Endothelial cell of umbilical vein (primary cell): Measurements from ENCODE around the gene RMDN3. TPM values are rescaled to one million over a fixed set of nuclear protein-coding genes. Genes with fewer than 3 reads are reported as not detected.

Source experiments
- BruUV-seq: library from RNA; stranded (reverse); fragments of 400-500 nt; replicated peaks from 2 replicates; lab custom pipeline; 2021; lab: Mats Ljungman, UMichigan
- CTCF ChIA-PET: fragments of 300-600, 350-600 bp; sonication (Branson Sonifier 250); formaldehyde crosslinking; loops from one replicate; lab custom pipeline; 2021; ENCODE audit warnings: antibody characterized with exemption, inconsistent platforms; lab: Charles Lee
- POLR2A ChIA-PET: fragments of 300-600, 350-600 bp; sonication (Branson Sonifier 250); formaldehyde crosslinking; loops from one replicate; lab custom pipeline; 2021; ENCODE audit warnings: antibody characterized with exemption, inconsistent platforms; lab: Charles Lee
- DNase-seq: peaks from one replicate; pipeline ENCODE4 v3.0.0-alpha.2; 2011; ENCODE audit warnings: low read depth, low spot score
- FAIRE-seq: peaks from 2 replicates; lab custom pipeline; 2011; peaks lifted over from hg19 to GRCh38; lab: Jason Lieb, UNC
- H2AFZ ChIP-seq: 2 replicates; pipeline ENCODE4 v1.6.0; 2012; ENCODE audit warnings: low read depth, low read length, control low read depth, inconsistent platforms
- H3K27ac ChIP-seq: 2 replicates; pipeline ENCODE4 v1.5.1; 2011; ENCODE audit warnings: low read depth, mild to moderate bottlenecking, control low read depth, low read length, moderate library complexity; ENCODE audit not compliant: insufficient read depth
- H3K27me3 ChIP-seq, 2 experiments: 2 replicates each; pipeline versions ENCODE4 v1.6.0 to v1.6.1; 2011; ENCODE audit warnings: low read length in 2 of 2, mixed read lengths in 1 of 2; ENCODE audit not compliant: control insufficient read depth in 2 of 2, insufficient read depth in 2 of 2
- H3K36me3 ChIP-seq, 2 experiments: 2 replicates in 1 of 2; 3 replicates in 1 of 2; pipeline ENCODE4 v1.5.1; 2011; ENCODE audit warnings: low read length in 2 of 2, mild to moderate bottlenecking in 1 of 2, moderate library complexity in 1 of 2; ENCODE audit not compliant: control insufficient read depth in 2 of 2, insufficient read depth in 2 of 2; ENCODE audit errors: extremely low read depth in 1 of 2
- H3K4me1 ChIP-seq: 3 replicates; pipeline ENCODE4 v1.5.1; 2011; ENCODE audit warnings: mild to moderate bottlenecking, low read length; ENCODE audit not compliant: control insufficient read depth, insufficient read depth; ENCODE audit errors: extremely low read depth
- H3K4me2 ChIP-seq: 2 replicates; pipeline ENCODE4 v1.6.1; 2011; ENCODE audit warnings: low read length, control low read depth, mixed read lengths; ENCODE audit not compliant: insufficient read depth
- H3K4me3 ChIP-seq, 3 experiments: fragments of 200-600 bp in 1 of 3; sonication (generic), shearing (Covaris generic) in 1 of 3; replicated peaks in 1 of 3; 2 replicates each; pipeline ENCODE4 v1.5.1; 2011 to 2016; ENCODE audit warnings: control low read depth in 3 of 3, low read length in 3 of 3, mild to moderate bottlenecking in 2 of 3, inconsistent platforms in 1 of 3, low read depth in 1 of 3, moderate library complexity in 1 of 3; ENCODE audit not compliant: insufficient read depth in 1 of 3
- H3K79me2 ChIP-seq: 2 replicates; pipeline ENCODE4 v1.6.0; 2012; ENCODE audit warnings: low read length, inconsistent platforms; ENCODE audit not compliant: control insufficient read depth, insufficient read depth
- H3K9ac ChIP-seq: replicated peaks from 2 replicates; pipeline ENCODE3; 2011; ENCODE audit warnings: low read length, control low read depth; ENCODE audit not compliant: insufficient read depth; ENCODE audit errors: extremely low read depth
- H3K9me1 ChIP-seq: replicated peaks from 3 replicates; pipeline ENCODE4 v1.6.0; 2011; ENCODE audit warnings: mild to moderate bottlenecking, low read length; ENCODE audit not compliant: control insufficient read depth, insufficient read depth; ENCODE audit errors: extremely low read depth
- H3K9me3 ChIP-seq: replicated peaks from 2 replicates; pipeline ENCODE4 v1.5.1; 2012; ENCODE audit warnings: low read length, inconsistent platforms; ENCODE audit not compliant: control insufficient read depth, insufficient read depth
- H4K20me1 ChIP-seq: replicated peaks from 2 replicates; pipeline ENCODE3; 2011; ENCODE audit warnings: mild to moderate bottlenecking, low read length; ENCODE audit not compliant: control insufficient read depth, insufficient read depth; ENCODE audit errors: extremely low read depth
- EZH2 ChIP-seq: IDR thresholded peaks from 2 replicates; pipeline ENCODE4 v1.6.1; 2012; ENCODE audit warnings: borderline replicate concordance, low read depth, mild to moderate bottlenecking, moderate library complexity, low read length, inconsistent platforms; ENCODE audit not compliant: severe bottlenecking
- FOS ChIP-seq: IDR thresholded peaks from 2 replicates; pipeline ENCODE4 v1.6.1; 2011; ENCODE audit warnings: mild to moderate bottlenecking, low read length, moderate library complexity, borderline replicate concordance; ENCODE audit not compliant: insufficient read depth
- GATA2 ChIP-seq: IDR thresholded peaks from 2 replicates; pipeline ENCODE4 v1.7.0; 2011; ENCODE audit warnings: low read depth, mild to moderate bottlenecking, moderate library complexity, mixed read lengths, low read length; ENCODE audit not compliant: insufficient read length, insufficient read depth
- JUN ChIP-seq: IDR thresholded peaks from 2 replicates; pipeline ENCODE4 v1.6.1; 2011; ENCODE audit warnings: borderline replicate concordance, low read depth; ENCODE audit not compliant: insufficient read length, insufficient read depth
- MYC ChIP-seq: IDR thresholded peaks from one replicate; pipeline ENCODE4 v1.6.1; 2011; ENCODE audit warnings: mild to moderate bottlenecking, low read depth, low read length
- POLR2A ChIP-seq: IDR thresholded peaks from 2 replicates; pipeline ENCODE4 v1.6.1; 2012; ENCODE audit warnings: low read depth, mild to moderate bottlenecking, control low read depth, low read length
- POLR2AphosphoS5 ChIP-seq: IDR thresholded peaks from 2 replicates; pipeline ENCODE4 v1.6.1; 2012; ENCODE audit warnings: low read depth, mild to moderate bottlenecking, control low read depth, low read length, moderate library complexity; ENCODE audit not compliant: insufficient read depth
- dilution Hi-C: fragments of 300-500 bp; cut with MboI; formaldehyde crosslinking; loops from one replicate; pipeline ENCODE4 v1.15.0; 2019; ENCODE audit warnings: low sequenced_read_pairs; ENCODE audit not compliant: extremely low pct_ligation_motif_present
- intact Hi-C: fragments of 100-400 bp; cut with micrococcal nuclease; formaldehyde crosslinking; loops from one replicate; pipeline ENCODE4 v1.10.0; 2022
- polyA plus RNA-seq, 4 experiments: library from polyadenylated mRNA; depleted of rRNA in 3 of 4; stranded (reverse) in 3 of 4; unstranded in 1 of 4; fragments of >200 nt; gene quantifications; 2 replicates each; pipeline versions ENCODE4 v1.2.1 to v1.2.3, GENCODE V29; 2011 to 2012; ENCODE audit warnings: missing spikeins in 1 of 4
- total RNA-seq: library from RNA; stranded (reverse); gene quantifications from 2 replicates; pipeline ENCODE4 v1.2.3, GENCODE V29; 2021
- TF ChIP-seq, protein P1 (sequence below): IDR thresholded peaks from 2 replicates; pipeline ENCODE4 v1.6.1; 2011; ENCODE audit not compliant: insufficient read depth, insufficient read length
- TF ChIP-seq, protein P2 (sequence below), 2 donors: IDR thresholded peaks; 1 replicate in 1 of 2; 2 replicates in 1 of 2; pipeline ENCODE4 v1.5.1; 2011; ENCODE audit warnings: low read length in 2 of 2, mild to moderate bottlenecking in 2 of 2, moderate library complexity in 2 of 2, control low read depth in 1 of 2, inconsistent platforms in 1 of 2, low read depth in 1 of 2; ENCODE audit not compliant: insufficient read depth in 1 of 2; ENCODE audit errors: extremely low read depth in 1 of 2

Gene RMDN3
- total and polyA plus RNA-seq, 2 donors (not counting 3 experiments of a cell fraction or from before 2014, with no cell fraction given): 20.1 to 37.2 TPM

GRCh38 chr15:40773496-40773895 is 18.4 kb upstream of the RMDN3 start:
- TF ChIP-seq, protein P1, sequence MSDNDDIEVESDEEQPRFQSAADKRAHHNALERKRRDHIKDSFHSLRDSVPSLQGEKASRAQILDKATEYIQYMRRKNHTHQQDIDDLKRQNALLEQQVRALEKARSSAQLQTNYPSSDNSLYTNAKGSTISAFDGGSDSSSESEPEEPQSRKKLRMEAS: no peak
- TF ChIP-seq JUN (no peak), FOS (no peak), POLR2A (no peak), POLR2AphosphoS5 (no peak), GATA2 (no peak), EZH2 (no peak), MYC (no peak)
- TF ChIP-seq, protein P2, sequence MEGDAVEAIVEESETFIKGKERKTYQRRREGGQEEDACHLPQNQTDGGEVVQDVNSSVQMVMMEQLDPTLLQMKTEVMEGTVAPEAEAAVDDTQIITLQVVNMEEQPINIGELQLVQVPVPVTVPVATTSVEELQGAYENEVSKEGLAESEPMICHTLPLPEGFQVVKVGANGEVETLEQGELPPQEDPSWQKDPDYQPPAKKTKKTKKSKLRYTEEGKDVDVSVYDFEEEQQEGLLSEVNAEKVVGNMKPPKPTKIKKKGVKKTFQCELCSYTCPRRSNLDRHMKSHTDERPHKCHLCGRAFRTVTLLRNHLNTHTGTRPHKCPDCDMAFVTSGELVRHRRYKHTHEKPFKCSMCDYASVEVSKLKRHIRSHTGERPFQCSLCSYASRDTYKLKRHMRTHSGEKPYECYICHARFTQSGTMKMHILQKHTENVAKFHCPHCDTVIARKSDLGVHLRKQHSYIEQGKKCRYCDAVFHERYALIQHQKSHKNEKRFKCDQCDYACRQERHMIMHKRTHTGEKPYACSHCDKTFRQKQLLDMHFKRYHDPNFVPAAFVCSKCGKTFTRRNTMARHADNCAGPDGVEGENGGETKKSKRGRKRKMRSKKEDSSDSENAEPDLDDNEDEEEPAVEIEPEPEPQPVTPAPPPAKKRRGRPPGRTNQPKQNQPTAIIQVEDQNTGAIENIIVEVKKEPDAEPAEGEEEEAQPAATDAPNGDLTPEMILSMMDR (IDR thresholded peaks at IDR 0.05; ENCODE audit: extremely low read depth in 1 of 2, insufficient read depth in 1 of 2, low read depth in 1 of 2, low read length in 2 of 2): no peak
- CTCF ChIA-PET: no interaction called here

More at GRCh38 chr15:40773496-40773895, 18.4 kb upstream of the RMDN3 start:
- no peak overlapping the region for H3K4me3 ChIP-seq
- H3K27me3 ChIP-seq: no peaks in the 10 kb centered on the region
- H3K9me1 ChIP-seq: no peaks in the 10 kb centered on the region
- H3K9ac ChIP-seq: no peak overlapping the region
- POLR2A ChIA-PET: no interaction called here
- intact Hi-C loops: no loop called here
- DNase-seq (no peak), FAIRE-seq (no peak)
- no peak overlapping the region for H3K27ac ChIP-seq
- no peak overlapping the region for H2AFZ ChIP-seq
- H3K36me3 ChIP-seq: peaks cover 0 to 32% of the 10 kb centered on the region in 2 experiments
- no peaks in the 10 kb centered on the region for H3K79me2 ChIP-seq
- H3K4me2 ChIP-seq: no peak overlapping the region
- peaks cover 18% of the 10 kb centered on the region for H3K4me1 ChIP-seq
- no TSS peak for BruUV-seq
- H4K20me1 ChIP-seq: no peaks in the 10 kb centered on the region
- no peaks in the 10 kb centered on the region for H3K9me3 ChIP-seq
- dilution Hi-C loops: no loop called here
